SW480 (cell line): ENCODE results near the gene SYDE1.

Experiments used
- DNase-seq: peaks from one replicate; pipeline ENCODE4 v3.0.0-alpha.2; 2016; ENCODE audit warnings: low spot score

The SYDE1 gene

DNA sequence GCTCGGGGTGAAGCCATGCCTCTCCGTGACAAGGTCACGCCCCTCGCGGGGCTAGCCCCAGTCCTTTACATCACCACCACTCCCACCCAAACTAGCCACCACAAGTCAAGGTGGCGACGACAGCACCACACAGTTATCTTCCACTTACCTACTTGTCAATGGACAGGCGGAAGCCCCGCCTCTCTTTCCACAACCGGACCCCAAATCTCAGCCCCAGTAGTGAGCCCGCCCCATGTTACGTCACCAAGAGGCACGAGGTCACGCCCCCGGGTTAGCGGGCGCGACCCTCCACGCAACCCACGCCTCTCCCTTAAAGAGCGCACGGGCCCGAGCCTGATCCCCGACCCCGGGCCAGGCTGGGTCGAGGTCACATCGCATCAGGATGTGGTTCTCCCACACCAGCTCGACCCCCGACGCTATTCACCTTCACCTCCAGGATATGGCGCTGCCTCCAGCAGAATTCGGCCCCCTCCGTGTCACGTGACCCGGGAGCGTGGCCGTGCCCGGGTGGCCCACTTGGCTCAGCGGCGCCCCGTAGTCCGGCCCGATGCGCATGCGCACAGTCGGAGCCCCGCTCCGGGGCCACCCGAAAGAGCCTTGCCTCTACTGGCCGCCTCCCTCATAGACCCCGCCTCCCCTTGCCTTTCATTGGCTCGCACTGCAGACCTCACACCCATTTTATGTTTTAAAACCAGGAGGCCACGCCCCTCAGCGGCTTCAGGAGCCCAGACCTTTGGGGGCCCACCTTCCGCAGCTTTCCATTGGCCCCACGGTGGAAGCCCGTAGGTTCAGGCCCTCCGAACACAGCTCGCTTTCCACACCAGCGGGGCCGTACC lies 18.2 kb downstream of the SYDE1 start:
- peak; percentile 98 for DNase-seq

DNA sequence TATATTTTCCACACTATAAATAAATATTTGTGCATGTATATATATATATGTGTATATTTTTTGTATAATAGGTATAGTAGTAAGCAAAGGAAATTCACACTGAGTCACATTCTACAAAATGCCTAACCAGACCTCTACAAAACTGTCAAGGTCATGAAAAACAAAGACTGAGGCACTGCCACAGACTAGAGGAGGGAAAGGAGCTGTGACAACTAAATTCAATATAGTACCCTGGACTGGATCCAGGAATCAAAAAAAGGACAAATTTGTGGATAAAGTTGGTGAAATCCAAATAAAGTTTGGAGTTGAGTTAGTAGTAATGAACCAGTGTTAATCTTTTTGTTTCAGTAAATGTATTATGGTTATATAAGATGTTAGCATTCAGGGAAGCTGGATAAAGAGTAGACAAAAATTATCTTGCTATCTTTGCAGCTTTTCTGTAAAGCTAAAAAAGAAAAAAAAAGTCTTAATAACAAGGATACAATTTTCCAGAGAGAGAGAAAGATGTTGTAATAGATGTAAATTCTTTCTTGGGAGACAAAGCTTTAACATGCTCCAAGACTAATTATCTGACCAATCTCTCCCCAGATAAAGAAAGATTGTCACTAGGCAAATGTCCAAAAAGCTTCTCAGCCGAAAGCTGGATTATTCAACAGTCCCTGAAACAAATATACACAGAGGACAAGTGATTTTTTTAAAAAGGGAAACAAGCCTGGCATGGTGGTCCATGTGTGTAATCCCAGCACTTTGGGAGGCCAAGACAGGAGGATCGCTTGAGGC lies 19.1 kb downstream of the SYDE1 start:
- DNase-seq = no peak

DNA sequence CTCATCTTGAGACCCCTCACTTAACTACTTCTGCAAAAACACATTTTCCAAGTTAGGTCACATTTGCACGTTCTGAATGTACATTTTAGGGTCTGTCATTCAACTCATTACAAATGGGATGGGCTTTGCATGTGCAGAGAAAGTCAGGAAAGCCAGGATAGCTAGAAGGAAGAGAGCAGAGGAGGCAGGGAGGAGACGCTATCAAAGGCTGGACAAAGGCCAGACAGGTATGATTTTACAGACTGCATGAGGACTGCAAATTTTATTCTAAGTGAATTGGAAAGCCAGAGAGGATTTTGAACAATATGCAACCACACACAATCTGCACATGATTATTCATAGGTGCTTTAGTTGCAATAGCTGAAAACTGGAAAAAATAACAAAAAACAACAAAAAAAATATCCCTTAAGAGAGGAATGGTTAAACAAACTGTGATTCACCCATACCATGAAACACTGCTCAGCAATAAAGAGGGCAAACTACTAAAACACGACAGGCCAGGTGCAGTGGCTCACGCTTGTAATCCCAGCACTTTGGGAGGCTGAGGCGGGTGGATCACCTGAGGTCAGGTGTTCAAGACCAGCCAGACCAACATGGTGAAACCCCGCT lies 21.1 kb downstream of the SYDE1 start:
- no peak for DNase-seq

DNA sequence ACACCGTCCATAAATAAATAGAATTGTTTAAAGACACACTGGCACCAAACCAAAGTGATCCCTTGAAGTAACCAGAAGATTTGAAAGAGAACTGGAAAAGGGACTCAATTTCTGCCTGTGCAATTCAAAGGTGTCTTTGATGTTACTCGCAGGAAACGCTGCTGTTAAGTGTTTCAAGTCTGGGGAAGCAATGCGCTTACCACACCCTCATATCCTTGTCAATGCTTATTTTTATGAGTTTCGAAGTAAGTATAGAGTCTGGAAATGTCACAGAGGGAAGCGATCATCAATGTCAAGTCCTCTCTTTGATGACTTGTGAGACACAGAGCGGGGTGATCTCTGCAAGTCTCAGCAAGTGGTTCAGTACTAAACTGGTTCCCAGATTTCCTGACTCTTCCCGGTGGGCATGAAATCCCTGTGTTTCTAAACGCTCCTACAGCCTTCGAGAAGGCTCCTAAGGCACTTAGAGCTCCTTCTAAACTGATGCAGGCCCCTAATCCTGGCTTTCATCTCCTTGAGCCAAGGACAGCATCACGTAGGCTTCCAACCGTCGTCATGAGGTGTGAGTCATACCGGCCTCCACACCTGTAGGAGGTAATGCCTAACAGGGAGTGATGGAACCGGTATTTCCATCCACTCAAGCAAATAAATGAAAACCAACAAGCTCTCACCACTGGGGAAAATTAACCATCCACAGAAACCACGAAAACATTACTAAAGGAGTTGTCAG lies 22.8 kb downstream of the SYDE1 start:
- DNase-seq = no peak

DNA sequence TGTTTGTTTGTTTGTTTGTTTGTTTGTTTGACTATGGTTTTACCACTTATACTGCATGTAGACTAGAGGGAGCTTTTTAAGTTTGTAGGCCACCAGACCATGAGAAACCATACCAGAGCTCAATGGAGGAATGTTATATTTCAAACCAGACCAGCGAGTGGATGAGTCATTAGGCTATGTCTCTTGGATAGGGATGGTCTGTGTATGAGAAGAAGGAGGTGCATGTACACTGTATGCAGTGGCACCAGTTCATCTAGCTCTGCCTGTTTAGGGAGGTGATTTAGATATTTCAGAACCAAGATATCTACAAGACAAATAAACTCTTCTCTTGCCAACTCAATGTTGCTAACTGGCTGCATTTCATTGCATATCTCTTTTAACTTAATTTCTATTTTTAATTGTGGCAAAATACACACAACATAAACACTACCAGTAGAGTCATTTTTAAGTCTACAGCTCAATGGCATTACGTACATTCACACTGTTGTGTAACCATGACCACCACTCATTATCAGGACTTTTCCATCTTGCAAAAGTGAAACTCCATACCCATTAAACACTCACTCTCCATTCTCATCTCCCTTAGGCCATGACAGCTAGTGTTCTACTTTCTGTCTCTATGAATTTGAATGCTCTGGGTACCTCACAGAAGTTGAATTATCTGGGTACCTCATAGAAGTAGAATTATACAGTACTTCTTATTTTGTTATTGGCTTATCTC lies 29.2 kb downstream of the SYDE1 start:
- DNase-seq = no peak

DNA sequence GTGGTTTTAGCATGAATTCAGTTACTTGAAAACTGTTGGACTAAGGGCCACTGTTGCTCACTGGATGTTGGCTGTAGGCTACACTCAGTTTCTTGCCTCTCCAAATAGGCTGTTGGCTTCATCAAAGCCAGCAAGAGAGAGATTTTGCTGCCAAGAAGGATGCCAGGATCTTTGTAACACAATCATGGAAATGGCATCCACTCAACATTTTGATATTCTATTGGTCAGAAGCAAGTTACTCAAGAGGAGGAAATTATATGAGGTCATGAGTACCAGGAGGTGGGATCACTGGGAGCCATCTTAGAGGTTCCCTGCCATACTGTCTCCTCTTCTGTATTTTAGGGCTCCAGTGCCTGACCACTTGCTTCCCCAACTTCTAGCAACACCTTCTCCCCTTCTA lies 30.6 kb downstream of the SYDE1 start:
- DNase-seq = no peak

DNA sequence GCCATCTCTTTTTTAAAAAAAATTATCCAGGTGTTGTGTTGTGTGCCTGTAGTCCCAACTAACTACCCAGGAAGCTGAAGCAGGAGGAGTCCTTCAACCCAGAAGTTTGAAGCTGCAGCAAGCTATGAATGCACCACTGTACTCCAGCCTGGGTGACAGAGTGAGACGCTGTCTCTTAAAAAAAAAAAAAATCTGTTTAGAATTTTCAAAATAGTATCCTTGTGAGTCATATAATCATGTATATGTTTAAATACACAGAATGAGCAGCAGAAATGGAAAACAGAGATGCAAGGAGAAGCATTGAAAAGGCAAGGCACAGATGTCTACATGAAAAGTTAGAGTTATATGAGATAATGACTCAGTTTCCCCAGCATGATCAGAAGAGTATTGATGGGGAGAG lies 31.2 kb downstream of the SYDE1 start:
- DNase-seq = no peak

DNA sequence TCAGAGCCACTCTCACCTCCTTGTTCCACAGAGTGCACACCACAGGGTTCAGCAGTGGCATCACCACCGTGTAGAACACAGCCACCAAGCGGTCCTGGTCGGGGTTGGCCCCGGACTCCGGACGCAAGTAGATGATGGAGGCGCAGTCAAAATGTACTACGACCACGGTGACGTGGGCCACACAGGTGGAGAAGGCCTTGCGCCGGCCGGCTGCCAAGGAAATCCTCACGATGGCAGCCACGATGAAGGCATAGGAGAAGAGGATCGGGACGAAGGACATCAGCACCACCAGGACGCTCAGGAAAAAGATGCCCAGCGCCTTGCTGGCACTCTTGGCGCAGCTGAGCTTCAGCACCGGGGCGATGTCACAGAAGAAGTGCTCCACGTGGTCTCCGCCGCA lies 33.9 kb downstream of the SYDE1 start:
- no peak for DNase-seq

DNA sequence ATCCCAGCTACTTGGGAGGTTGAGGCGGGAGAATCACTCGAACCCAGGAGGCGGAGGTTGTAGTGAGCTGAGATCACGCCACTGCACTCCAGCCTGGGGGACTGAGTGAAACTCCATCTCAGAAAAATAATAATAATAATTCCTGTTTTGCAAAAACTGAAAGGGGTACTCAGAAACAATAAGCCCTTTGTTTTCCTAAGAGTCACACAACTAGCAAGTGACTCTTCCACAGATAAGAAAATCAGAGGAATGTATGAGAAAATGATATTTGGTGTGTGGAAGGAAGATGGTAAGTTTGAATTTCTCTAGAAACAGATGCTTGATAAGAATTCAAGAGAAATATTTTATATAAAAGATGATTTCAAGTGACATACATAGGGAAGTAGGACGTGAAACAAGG lies 35.1 kb downstream of the SYDE1 start:
- DNase-seq = no peak

DNA sequence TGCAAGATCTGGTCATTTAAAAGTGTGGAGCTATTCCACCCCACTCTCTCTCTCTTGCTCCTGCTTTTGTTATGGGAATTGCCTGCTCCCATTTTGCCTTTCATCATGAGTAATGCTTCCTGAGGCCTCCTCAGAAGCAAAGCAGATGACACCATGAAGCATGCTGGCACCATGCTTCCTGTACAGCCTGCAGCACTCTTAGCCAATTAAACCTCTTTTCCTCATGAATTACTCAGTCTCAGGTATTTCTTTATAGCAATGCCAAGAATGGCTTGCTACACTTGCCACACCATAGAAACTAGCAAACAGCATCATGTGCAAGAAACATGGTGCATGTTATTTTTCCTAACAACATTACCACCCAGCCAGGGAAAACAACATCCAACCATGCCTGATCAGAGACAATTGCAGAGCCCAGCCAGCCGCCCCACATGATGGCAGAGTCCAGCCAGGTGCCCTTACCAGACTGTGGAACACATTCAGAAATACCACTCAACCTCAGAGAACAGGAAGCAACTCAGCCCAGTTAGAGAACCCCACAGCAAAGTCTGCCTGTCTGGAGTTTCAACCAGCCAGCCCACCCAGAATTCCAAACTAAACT lies 36.9 kb downstream of the SYDE1 start:
- DNase-seq = no peak

DNA sequence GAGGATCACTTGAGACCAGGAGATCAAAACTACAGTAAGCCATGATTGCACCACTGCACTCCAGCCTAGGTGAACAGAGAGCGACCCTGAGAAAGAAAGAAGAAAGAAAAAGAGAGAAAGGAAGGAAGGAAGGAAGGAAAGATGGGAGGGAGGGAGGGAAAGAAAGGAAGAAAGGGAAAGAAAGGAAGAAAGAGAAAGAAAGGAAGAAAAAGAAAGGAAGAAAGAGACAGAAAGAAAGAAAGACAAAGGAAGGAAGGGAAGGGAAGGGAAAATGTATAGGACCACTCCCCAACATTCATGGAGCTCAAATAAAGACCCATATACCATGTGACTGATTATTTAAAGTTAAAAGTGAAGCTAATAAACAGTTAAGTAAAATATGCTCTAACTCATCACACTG lies 39.9 kb downstream of the SYDE1 start:
- DNase-seq = no peak

DNA sequence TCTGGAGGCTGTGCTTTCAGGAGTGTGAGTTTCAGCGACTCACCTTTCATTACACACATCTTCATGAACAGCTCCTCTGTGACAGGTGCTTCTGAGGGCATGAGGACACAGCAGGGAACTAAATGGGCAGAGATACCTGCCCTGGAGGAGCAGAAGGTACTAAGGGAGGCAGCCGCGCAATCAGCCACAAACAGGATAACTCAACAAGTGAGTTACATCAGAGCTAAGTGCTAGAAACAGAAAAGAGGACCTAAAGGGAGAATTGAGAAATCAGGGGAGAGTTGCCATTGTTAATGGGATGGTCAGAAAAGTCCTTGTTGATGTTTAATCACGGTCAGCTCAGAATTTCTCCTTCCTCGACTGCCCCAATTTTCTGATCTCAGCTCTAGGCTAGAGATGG lies 42.5 kb downstream of the SYDE1 start:
- DNase-seq = no peak

DNA sequence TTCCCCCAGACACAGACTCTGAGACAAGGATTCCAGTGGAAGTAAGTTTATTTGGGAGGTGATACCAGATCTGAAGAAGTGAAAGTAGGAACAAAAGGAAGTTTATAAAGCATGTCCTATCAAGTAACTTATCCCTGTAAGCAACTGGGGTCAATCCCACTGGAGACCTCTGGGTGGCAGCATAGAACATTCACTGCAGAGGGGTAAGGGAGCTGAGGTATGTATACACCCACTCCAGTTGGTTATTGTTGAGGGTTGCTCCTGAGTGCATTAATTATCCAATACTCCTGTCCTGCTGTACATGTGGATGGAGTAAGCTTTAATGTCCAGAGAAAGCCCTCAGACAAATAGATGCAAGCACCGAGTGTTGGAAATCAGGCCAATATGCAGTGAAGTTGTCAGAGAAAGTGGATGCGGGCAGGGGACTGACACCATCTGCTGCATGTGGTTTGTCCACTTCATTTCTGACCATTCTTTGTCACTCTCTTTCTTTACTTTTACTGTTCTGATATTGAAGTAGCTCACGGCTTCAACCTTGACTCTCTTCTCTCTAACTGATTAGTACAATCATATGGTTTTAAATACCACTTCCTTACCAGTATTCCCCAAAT lies 46.9 kb downstream of the SYDE1 start:
- DNase-seq = peak; percentile 46

DNA sequence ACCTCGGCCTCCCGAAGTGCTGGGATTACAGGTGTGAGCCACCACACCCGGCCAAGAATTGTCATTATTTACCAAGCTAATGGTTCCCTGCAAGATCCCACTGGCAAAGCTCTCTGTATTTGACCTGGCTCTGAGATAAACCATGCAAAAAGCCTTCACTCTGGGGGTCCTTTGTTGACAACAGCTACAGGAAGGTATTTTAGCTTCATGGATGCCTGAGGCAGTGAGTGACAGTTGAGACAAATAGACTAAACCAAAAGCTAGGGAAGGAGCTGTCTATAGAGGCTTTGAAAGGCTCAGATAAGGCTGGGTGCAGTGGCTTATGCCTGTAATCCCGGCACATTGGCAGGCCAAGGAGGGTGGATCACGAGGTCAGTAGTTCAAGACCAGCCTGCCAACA lies 48.1 kb downstream of the SYDE1 start:
- no peak for DNase-seq

DNA sequence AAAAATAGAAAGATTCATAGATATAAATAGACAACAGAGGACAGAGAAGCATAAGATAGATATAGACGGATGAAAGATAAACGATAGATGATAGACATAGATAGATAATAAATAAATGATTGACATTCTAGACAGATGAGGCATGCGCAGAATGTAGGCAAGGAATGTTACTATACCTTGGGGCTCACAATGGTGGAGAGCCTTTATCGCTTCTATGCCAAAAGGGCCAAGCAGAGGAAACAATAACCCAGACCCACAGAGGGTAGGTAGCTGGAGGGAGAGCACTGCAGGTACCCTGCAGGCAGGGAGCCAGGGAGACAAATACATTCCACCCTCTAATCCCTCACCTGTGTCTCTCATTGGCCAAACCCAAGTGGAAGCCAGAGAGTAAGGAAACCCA lies 49.2 kb downstream of the SYDE1 start:
- no peak for DNase-seq

DNA sequence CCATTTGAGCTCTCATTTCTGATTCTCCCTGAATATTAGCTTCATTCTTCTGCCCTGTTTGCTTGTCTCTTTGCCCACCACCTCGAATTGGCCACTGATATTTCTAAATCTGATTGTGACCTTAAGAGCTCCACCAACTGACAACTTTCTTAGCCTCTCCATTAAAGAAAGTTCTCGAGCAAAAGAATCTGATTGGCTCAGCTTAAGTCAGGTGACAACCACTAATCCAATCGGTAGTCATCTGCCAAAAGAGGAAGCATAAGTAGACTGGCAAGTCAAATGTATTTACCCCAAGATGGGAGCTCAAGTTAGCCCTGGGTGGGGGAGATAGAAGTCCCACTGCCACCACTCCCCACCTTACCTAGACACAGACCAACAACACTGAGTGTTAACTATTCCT lies 52.0 kb downstream of the SYDE1 start:
- DNase-seq = no peak

DNA sequence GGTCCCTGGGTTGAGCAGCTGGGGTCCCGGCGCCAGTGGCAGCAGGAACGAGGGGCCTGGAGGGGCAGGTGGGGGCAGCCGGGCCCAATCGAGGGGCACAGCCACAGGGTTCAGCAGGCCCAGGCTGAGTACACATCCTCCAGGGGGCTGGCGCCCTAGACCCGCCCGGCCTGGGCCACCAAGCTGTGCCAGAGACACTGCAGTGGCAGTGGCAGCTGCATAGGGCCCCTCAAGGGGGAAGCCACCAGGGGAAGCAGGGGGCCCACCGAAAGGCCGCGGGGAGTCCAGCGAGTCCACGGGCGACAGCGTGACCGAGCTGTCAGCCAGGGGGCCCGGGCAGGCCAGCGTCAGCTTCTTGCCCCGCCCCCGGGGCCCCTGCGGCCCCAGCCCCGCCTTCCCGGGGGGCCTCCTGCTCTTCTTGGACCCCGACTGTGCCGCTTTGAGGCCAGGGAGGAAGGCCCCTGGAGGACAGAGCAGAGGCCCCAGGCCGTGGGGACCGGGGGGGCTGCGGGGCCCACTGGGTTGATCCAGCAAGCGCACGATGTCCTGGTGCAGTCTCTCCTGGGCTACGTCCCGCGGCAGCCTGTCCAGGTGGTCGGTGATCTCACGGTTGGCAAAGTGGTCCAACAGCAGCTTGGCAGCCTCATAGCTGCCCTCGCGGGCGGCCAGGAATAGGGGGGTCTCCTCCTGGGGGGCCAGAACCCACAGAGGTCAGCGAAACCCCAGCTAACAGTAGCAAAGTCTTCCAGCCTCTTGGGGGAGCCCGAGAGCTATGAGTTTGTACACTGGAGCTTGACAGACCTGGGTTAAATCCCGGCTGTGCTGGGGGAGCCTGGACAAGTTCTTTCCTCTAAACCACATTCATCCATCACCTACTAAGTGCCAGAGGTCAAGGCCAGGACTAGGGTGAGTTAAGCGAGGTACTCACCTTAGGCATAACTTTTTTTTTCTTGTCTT lies 54.1 kb downstream of the SYDE1 start:
- DNase-seq = peak; percentile 52
